Kidney (tissue), 14 donors: ENCODE data around the gene PRSS36. TPM values are rescaled to one million over a fixed set of nuclear protein-coding genes. Genes with fewer than 3 reads are reported as not detected.
"Not testable (repeated sequence)": the region's sequence is repeated elsewhere in the genome, so short reads cannot be mapped to it uniquely, and the experiment has no call there.

Source experiments
- DNase-seq, 5 donors: peaks; one replicate each; pipeline ENCODE4 v3.0.0-alpha.2; 2013 to 2020
- FAIRE-seq: peaks from 2 replicates; lab custom pipeline; 2012; peaks lifted over from hg19 to GRCh38; lab: Jason Lieb, UNC
- H3K27ac ChIP-seq, 2 donors: one replicate each; pipeline ENCODE4 v1.7.0; 2013; ENCODE audit warnings: low read depth in 2 of 2, low read length in 2 of 2, inconsistent platforms in 1 of 2
- H3K27me3 ChIP-seq: one replicate; pipeline ENCODE4 v1.7.1; 2013; ENCODE audit warnings: low read length, inconsistent platforms; ENCODE audit not compliant: control insufficient read depth, insufficient read depth
- H3K36me3 ChIP-seq, 3 donors: one replicate each; pipeline versions ENCODE4 v1.7.0 to v1.7.1; 2013; ENCODE audit warnings: low read length in 3 of 3, control low read depth in 1 of 3, inconsistent platforms in 1 of 3; ENCODE audit not compliant: insufficient read depth in 3 of 3, control insufficient read depth in 2 of 3
- H3K4me1 ChIP-seq, 3 donors: one replicate each; pipeline versions ENCODE4 v1.7.0 to v1.7.1; 2013; ENCODE audit warnings: low read length in 3 of 3, inconsistent platforms in 1 of 3, low read depth in 1 of 3; ENCODE audit not compliant: control insufficient read depth in 2 of 3, insufficient read depth in 2 of 3
- H3K4me3 ChIP-seq, 3 donors: one replicate each; pipeline versions ENCODE4 v1.7.0 to v1.8.1; 2013; ENCODE audit warnings: low read length in 3 of 3, control low read depth in 1 of 3, inconsistent platforms in 1 of 3
- H3K9ac ChIP-seq, 3 donors: one replicate each; pipeline versions ENCODE4 v1.7.0 to v1.7.1; 2013; ENCODE audit warnings: low read length in 3 of 3, control low read depth in 1 of 3, inconsistent platforms in 1 of 3
- H3K9me3 ChIP-seq, 3 donors: one replicate each; pipeline versions ENCODE4 v1.7.0 to v1.7.1; 2013; ENCODE audit warnings: low read length in 3 of 3, control low read depth in 1 of 3, inconsistent platforms in 1 of 3; ENCODE audit not compliant: control insufficient read depth in 2 of 3, insufficient read depth in 1 of 3
- intact Hi-C: fragments of 100-400 bp; cut with DNase I; formaldehyde crosslinking; loops from one replicate; pipeline ENCODE4 v1.11.1; 2022
- polyA plus RNA-seq: library from polyadenylated mRNA; stranded (reverse); fragments of 350-450 nt; fragmentation: Illumina TruSeq; extraction: RNeasy Lipid Tissue Mini Kit (QIAGEN cat#74804); gene quantifications from one replicate; pipeline ENCODE4 v1.2.3, GENCODE V29; 2014; ENCODE audit warnings: low read depth, low replicate concordance; ENCODE audit not compliant: insufficient read depth
- total RNA-seq: library from RNA; stranded (reverse); fragmentation: NEBNext Ultra II Directional; extraction: Animal tissue kit (Norgen Biotek cat#: 25700); gene quantifications from one replicate; pipeline ENCODE4 v1.2.1, GENCODE V29; 2021
- TF ChIP-seq, protein P1 (sequence below): IDR thresholded peaks from 3 replicates; pipeline ENCODE4 v1.5.1; 2012; ENCODE audit warnings: mild to moderate bottlenecking, moderate library complexity, borderline replicate concordance; ENCODE audit not compliant: insufficient read depth; ENCODE audit errors: extremely low read depth
- donor health status: control.
- donor health status: control.
- donor health status: control.
- donor health status: control.
- donor health status: control.
- donor health status: DM: yes; HTN: yes; CAD: no.
- donor health status: Normal renal cell carcinoma (clear cell type).

The PRSS36 gene
- total and polyA plus RNA-seq, 2 donors from 2014 or later, result 1.7 to 4.1 TPM

DNA sequence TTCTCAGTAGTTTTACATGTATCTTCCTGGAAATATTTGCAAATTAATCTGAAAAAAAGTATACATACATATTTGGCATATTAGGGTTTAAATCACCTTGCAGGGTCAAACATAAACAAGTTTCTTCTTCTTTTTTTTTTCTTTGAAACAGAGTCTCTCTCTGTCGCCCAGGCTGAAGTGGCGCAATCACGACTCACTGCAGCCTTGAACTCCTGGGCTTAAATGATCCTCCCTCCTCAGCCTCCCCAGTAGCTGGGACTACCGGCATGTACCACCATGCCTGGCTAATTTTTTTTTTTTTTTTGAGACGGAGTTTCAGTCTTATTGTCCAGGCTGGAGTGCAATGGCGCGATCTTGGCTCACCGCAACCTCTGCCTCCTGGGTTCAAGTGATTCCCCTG lies 17.4 kb upstream of the PRSS36 start:
- Histone ChIP-seq H3K4me1 (no peaks in the 10 kb centered on the region), H3K9ac (no peak overlapping the region), H3K4me3 (no peak overlapping the region), H3K27me3 (no peaks in the 10 kb centered on the region), H3K27ac (no peak overlapping the region), H3K36me3 (no peaks in the 10 kb centered on the region), H3K9me3 (no peaks in the 10 kb centered on the region)
- DNase-seq (no peak), FAIRE-seq (no peak)
- intact Hi-C loops, result no loop called here
- TF ChIP-seq, protein P1, sequence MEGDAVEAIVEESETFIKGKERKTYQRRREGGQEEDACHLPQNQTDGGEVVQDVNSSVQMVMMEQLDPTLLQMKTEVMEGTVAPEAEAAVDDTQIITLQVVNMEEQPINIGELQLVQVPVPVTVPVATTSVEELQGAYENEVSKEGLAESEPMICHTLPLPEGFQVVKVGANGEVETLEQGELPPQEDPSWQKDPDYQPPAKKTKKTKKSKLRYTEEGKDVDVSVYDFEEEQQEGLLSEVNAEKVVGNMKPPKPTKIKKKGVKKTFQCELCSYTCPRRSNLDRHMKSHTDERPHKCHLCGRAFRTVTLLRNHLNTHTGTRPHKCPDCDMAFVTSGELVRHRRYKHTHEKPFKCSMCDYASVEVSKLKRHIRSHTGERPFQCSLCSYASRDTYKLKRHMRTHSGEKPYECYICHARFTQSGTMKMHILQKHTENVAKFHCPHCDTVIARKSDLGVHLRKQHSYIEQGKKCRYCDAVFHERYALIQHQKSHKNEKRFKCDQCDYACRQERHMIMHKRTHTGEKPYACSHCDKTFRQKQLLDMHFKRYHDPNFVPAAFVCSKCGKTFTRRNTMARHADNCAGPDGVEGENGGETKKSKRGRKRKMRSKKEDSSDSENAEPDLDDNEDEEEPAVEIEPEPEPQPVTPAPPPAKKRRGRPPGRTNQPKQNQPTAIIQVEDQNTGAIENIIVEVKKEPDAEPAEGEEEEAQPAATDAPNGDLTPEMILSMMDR, result no peak

DNA sequence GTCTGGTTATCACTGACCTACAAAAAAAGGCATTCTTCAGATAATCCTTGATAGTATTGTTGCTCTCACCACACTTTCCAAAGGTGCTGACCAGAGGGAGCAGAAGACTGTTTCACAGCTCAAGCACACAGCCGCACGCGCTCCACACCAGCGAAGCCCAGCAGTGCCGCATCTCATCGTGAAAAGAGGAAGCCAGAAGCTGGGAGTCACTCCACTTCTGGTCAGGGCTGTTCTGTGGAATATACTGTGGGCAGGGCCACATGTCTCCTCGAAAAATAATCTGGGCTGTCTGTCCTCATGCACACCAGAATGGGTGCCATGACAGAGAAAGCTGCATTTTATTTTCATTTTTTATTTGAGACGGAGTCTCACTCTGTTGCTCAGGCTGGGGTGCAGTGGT lies 7.3 kb upstream of the PRSS36 start:
- H3K4me1 ChIP-seq, result no peaks in the 10 kb centered on the region
- TF ChIP-seq, protein P1, result no peak
- no peak overlapping the region for H3K4me3 ChIP-seq
- H3K27ac ChIP-seq, result no peak overlapping the region
- DNase-seq, result no peak
- intact Hi-C loops, result no loop called here
- no peak overlapping the region for H3K9ac ChIP-seq
- no peaks in the 10 kb centered on the region for H3K9me3 ChIP-seq
- no peaks in the 10 kb centered on the region for H3K27me3 ChIP-seq
- H3K36me3 ChIP-seq, result no peaks in the 10 kb centered on the region
- no peak for FAIRE-seq

DNA sequence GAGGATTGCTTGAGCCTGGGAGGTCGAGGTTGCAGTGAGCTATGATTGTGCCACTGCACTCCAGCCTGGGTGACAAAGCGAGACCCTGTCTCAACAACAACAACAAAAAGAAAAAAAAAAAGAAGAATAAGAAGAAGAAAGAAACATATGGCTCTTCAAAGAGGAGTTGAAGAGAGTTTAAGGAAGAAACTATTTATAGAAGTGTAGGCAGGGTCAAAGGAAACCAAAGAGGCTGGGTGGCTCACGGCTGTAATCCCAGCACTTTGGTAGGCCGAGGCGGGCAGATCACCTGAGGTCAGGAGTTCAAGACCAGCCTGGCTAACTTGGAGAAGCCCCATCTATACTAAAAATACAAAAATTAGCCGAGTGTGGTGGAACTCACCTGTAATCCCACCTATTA lies 1.1 kb upstream of the PRSS36 start:
- H3K4me1 ChIP-seq, H3K27me3 ChIP-seq, H3K27ac ChIP-seq, DNase-seq, H3K9me3 ChIP-seq, intact Hi-C loops, H3K36me3 ChIP-seq, H3K9ac ChIP-seq, FAIRE-seq, H3K4me3 ChIP-seq: not testable (repeated sequence)

DNA sequence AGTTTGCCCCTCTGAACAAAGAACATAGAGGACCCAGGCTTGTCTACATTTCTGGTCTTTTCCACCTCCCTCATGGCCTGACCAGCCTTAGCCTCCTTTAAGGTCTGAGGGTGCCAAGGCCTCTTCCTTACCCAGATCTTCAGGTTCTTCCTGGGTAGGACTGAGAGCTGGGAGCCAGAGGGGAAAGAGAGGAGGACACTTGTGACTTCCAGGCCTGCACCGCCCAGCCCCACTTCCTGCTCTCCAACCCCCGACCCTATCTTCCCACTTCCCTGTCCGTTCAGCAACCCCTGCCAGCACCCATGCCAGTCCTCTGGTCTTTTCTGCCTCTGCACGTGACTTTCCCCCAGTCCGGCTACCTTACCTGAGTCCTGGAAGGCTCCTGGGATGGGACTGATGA lies 534 bp downstream of the PRSS36 start:
- intact Hi-C loops, result no loop called here

More for the DNA sequence above, 534 bp downstream of the PRSS36 start:
- TF ChIP-seq, protein P1, result no peak
- H3K9ac ChIP-seq, result no peak overlapping the region
- FAIRE-seq, result no peak
- DNase-seq, result no peak
- H3K4me3 ChIP-seq, result no peak overlapping the region
- no peaks in the 10 kb centered on the region for H3K4me1 ChIP-seq
- no peaks in the 10 kb centered on the region for H3K36me3 ChIP-seq
- H3K9me3 ChIP-seq, result no peaks in the 10 kb centered on the region
- peaks cover 3% of the 10 kb centered on the region for H3K27me3 ChIP-seq
- H3K27ac ChIP-seq, result no peak overlapping the region
